Right lobe of liver (tissue), 6 donors: ENCODE measurements around the gene CHMP4B. TPM values are rescaled to one million over a fixed set of nuclear protein-coding genes. Genes with fewer than 3 reads are reported as not detected.

Experiments used
- ATAC-seq, 4 donors: fragments of 200-7000 bp; cut with Tn5 transposase; one replicate each; pipeline ENCODE4 v1.9.1; 2020; ENCODE audit warnings: mild to moderate bottlenecking in 4 of 4, moderate library complexity in 4 of 4
- DNase-seq, 3 donors: peaks; one replicate each; pipeline ENCODE4 v3.0.0-alpha.2; 2020
- H3K27ac ChIP-seq, 3 donors: fragments of 200-600 bp; one replicate each; pipeline ENCODE4 v1.8.0; 2022
- H3K27me3 ChIP-seq, 2 donors: fragments of 200-600 bp; one replicate each; pipeline ENCODE4 v1.8.0; 2022
- H3K36me3 ChIP-seq, 4 donors: fragments of 200-600 bp; sonication (generic) in 1 of 4; one replicate each; pipeline versions ENCODE4 v1.5.1 to v1.8.0; 2017 to 2022; ENCODE audit warnings: control low read depth in 1 of 4
- H3K4me1 ChIP-seq, 4 donors: fragments of 200-600 bp; sonication (generic) in 1 of 4; one replicate each; pipeline versions ENCODE4 v1.5.1 to v1.8.0; 2017 to 2022; ENCODE audit warnings: control low read depth in 1 of 4
- H3K4me3 ChIP-seq, 3 donors: fragments of 200-600 bp; one replicate each; pipeline ENCODE4 v1.8.0; 2022
- H3K9me3 ChIP-seq, 4 donors: fragments of 200-600 bp; sonication (generic) in 1 of 4; one replicate each; pipeline versions ENCODE4 v1.5.1 to v1.8.0; 2017 to 2022; ENCODE audit warnings: control low read depth in 1 of 4
- CTCF ChIP-seq, 4 donors: fragments of 200-600 bp in 3 of 4; fragments of 450-650 bp in 1 of 4; IDR thresholded peaks; one replicate each; pipeline versions ENCODE4 v1.5.1 to v1.8.0; 2016 to 2022; ENCODE audit warnings: antibody characterized with exemption in 4 of 4, mild to moderate bottlenecking in 2 of 4
- POLR2A ChIP-seq: fragments of 450-650 bp; IDR thresholded peaks from one replicate; pipeline ENCODE4 v1.6.1; 2017; ENCODE audit warnings: antibody characterized with exemption, mild to moderate bottlenecking
- WGBS: methylation state at CpG from one replicate; pipeline ENCODE4 v1.1.6; 2018; ENCODE audit warnings: low coverage, low lambda C conversion rate; ENCODE audit not compliant: insufficient coverage; ENCODE audit errors: missing lambda C conversion rate; 5-methylcytosine and 5-hydroxymethylcytosine counted together
- intact Hi-C, 2 donors: fragments of 100-400 bp; cut with DNase I; formaldehyde crosslinking; loops; one replicate each; pipeline versions ENCODE4 v1.11.2 to v1.14.1; 2022
- total RNA-seq, 6 experiments: library from RNA; depleted of rRNA in 2 of 6; stranded (reverse); fragments of >200 nt in 2 of 6; fragmentation: NEBNext Ultra II Directional in 3 of 6; extraction: Animal tissue kit (Norgen Biotek cat#: 25700) in 3 of 6; gene quantifications; one replicate each; pipeline versions ENCODE4 v1.1.0 to v1.2.4, GENCODE V29; 2016 to 2023
- donor health status: DM: no; HTN: yes; CAD: no.
- donor health status: DM: no; HTN: no; CAD: no.
- donor health status: DM: no; HTN: no; CAD: no.
- donor health status: DM: no; HTN: yes; CAD: no.
- donor health status: DM: no; HTN: yes; CAD: no.

The CHMP4B gene
- total RNA-seq, 6 experiments from 2014 or later, result 21.0 to 40.8 (median 28.3) TPM

- Histone ChIP-seq H3K9me3 (no peaks in the 10 kb centered on the region), H3K27me3 (no peaks in the 10 kb centered on the region), H3K4me1 (no peaks in the 10 kb centered on the region), H3K4me3 (no peak overlapping the region), H3K27ac (no peak overlapping the region), H3K36me3 (no peaks in the 10 kb centered on the region)
- TF ChIP-seq CTCF (IDR thresholded peaks at IDR 0.05) (no peak), POLR2A (no peak)
- no peak for DNase-seq
- WGBS, result 90% methylated on average over 2 of the region's 9 CpGs
- ATAC-seq, result no peak
- intact Hi-C loops, result no loop called here
Observed at GRCh38 chr20:33766686-33767085, 44.5 kb upstream of the CHMP4B start.

DNA sequence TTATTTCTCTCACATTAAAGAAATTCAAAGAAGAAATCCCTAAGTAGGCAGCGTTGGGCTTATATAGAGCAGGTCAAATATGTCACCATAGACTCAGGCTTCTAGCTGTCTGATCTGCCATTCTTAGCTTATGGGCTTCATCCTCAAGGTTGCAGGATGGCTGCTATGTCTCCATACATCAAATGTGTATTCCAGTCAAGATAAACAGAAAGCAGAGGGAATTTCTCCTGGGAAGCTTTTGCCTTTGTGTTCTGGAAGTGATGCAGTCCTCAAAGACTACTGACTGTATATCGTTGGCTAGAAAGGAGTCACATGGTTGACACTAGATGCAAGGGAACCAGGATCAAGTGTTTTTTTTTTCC, 43.4 kb upstream of the CHMP4B start:
- Histone ChIP-seq H3K27ac (no peak overlapping the region), H3K36me3 (no peaks in the 10 kb centered on the region), H3K27me3 (no peaks in the 10 kb centered on the region), H3K9me3 (no peaks in the 10 kb centered on the region), H3K4me3 (no peak overlapping the region), H3K4me1 (no peaks in the 10 kb centered on the region)
- TF ChIP-seq CTCF (IDR thresholded peaks at IDR 0.05) (no peak), POLR2A (no peak)
- intact Hi-C loops, result no loop called here
- ATAC-seq (no peak), DNase-seq (no peak)
- 100% methylated on average over 2 of the region's 2 CpGs for WGBS

- no peak overlapping the region for H3K27ac ChIP-seq
- H3K36me3 ChIP-seq, result no peaks in the 10 kb centered on the region
- no peak for TF ChIP-seq CTCF (IDR thresholded peaks at IDR 0.05)
- TF ChIP-seq POLR2A, result no peak
- no peak overlapping the region for H3K4me3 ChIP-seq
- no peaks in the 10 kb centered on the region for H3K9me3 ChIP-seq
- no peaks in the 10 kb centered on the region for H3K27me3 ChIP-seq
- DNase-seq, result no peak
- ATAC-seq, result no peak
- intact Hi-C loops, result no loop called here
- WGBS, result 40% methylated on average over 1 of the region's 4 CpGs
- H3K4me1 ChIP-seq, result no peaks in the 10 kb centered on the region
Observed at GRCh38 chr20:33769043-33769442, 42.1 kb upstream of the CHMP4B start.

- DNase-seq (no peak), ATAC-seq (no peak)
- Histone ChIP-seq H3K27ac (no peak overlapping the region), H3K27me3 (no peaks in the 10 kb centered on the region), H3K36me3 (no peaks in the 10 kb centered on the region), H3K9me3 (no peaks in the 10 kb centered on the region), H3K4me3 (no peak overlapping the region), H3K4me1 (no peaks in the 10 kb centered on the region)
- intact Hi-C loops, result no loop called here
- WGBS, result no CpG with 5 or more reads among the region's 10 CpGs
- TF ChIP-seq POLR2A (no peak), CTCF (IDR thresholded peaks at IDR 0.05) (no peak)
Observed at GRCh38 chr20:33770005-33770404, 41.1 kb upstream of the CHMP4B start.

GRCh38 chr20:33771938-33772337, 39.2 kb upstream of the CHMP4B start:
- no peak overlapping the region for H3K27ac ChIP-seq
- no peak overlapping the region for H3K4me3 ChIP-seq
- no peak for ATAC-seq
- 100% methylated on average over 1 of the region's 5 CpGs for WGBS
- intact Hi-C loops, result no loop called here
- no peaks in the 10 kb centered on the region for H3K9me3 ChIP-seq
- no peaks in the 10 kb centered on the region for H3K27me3 ChIP-seq
- no peaks in the 10 kb centered on the region for H3K36me3 ChIP-seq
- DNase-seq, result no peak
- H3K4me1 ChIP-seq, result no peaks in the 10 kb centered on the region
- TF ChIP-seq POLR2A, result no peak
- TF ChIP-seq CTCF (IDR thresholded peaks at IDR 0.05), result no peak
